Measurements from ENCODE around the gene MRPS25.

DNA sequence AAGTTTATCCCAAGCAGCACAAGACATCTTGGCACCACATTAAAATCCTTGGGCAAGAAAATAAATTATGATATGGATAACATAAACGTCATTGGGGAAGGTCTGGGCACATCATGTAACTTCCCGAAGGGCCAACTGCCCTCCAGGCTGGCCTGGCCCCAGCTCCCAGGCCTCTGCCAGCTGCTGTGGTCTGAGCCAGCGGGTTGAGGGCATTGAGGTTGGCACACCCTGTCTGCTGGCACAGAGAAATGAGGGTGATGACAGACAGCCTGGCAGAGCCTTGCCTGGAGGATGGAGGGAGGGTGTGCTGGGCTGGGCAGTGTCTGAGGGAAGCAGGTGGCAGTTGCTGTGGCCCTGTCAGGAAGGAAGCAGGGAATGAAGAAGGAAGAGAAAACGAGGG, 37.1 kb upstream of the MRPS25 start:
- TF ChIP-seq CTCF (IDR thresholded peaks at IDR 0.05; ENCODE audit: borderline replicate concordance, extremely low read depth, low read length, poor library complexity, severe bottlenecking): no peak
- no peak for TF ChIP-seq EZH2 (IDR thresholded peaks at IDR 0.05; ENCODE audit: borderline replicate concordance, low read depth, low read length, severe bottlenecking)
